ENCODE data around the gene ZNF500. TPM values are rescaled to one million over a fixed set of nuclear protein-coding genes. Genes with fewer than 3 reads are reported as not detected.

The ZNF500 gene
- total RNA-seq, 1 experiment from 2014 or later: 29.2 TPM

DNA sequence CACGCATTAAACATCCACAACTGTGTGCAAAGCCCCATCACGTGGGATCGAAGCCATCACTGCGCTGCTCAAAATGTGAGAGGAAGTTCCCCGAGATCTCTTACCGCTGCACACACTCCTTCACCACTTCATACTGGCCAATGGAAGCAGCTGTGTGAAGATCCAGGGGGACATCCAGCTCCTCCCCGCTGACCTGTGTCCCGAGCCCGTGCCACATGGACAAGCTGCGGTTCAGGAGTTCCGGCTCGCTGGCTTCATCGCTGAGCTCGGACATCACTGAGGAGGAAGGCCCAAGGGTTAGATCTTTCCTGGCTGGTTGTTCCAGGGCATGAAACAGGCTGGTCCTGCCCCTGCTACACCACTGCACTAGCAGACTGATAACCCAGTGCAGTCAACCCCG, 37.1 kb downstream of the ZNF500 start:
- Histone ChIP-seq H3K36me3 (ENCODE audit: low read depth) (peaks cover 8% of the 10 kb centered on the region), H3F3A (ENCODE audit: insufficient read depth, low read depth) (peaks cover 14% of the 10 kb centered on the region), H3K27ac (no peak overlapping the region), H3K79me2 (ENCODE audit: low read depth) (peaks cover 21% of the 10 kb centered on the region), H3K4me2 (no peak overlapping the region), H2AFZ (no peak overlapping the region), H4K20me1 (ENCODE audit: insufficient read depth) (0 out of 2 replicates have a peak, but pooled peaks cover 3% of the 10 kb centered on the region), H3K4me1 (replicated peaks; ENCODE audit: insufficient read depth) (peaks cover 4% of the 10 kb centered on the region), H3K4me3 (no peak overlapping the region), H3K27me3 (ENCODE audit: insufficient read depth, low read depth) (no peaks in the 10 kb centered on the region), H3K9me2 (ENCODE audit: insufficient read depth) (no peaks in the 10 kb centered on the region), H3K9me3 (ENCODE audit: insufficient read depth, low read depth) (no peaks in the 10 kb centered on the region)
- no peak for DNase-seq
- intact Hi-C loops (cut with micrococcal nuclease; ENCODE audit: unreplicated experiment): loop anchor here (5.0 kb wide), 1 partner anchor 227 kb away; the partner anchor contains the start of gene SEC14L5
- CTCF ChIA-PET: no interaction called here
- POLR2A ChIA-PET (ENCODE audit: unreplicated experiment): no interaction called here
- no TSS peak for BruUV-seq (replicated peaks)
- TF ChIP-seq, protein P1, sequence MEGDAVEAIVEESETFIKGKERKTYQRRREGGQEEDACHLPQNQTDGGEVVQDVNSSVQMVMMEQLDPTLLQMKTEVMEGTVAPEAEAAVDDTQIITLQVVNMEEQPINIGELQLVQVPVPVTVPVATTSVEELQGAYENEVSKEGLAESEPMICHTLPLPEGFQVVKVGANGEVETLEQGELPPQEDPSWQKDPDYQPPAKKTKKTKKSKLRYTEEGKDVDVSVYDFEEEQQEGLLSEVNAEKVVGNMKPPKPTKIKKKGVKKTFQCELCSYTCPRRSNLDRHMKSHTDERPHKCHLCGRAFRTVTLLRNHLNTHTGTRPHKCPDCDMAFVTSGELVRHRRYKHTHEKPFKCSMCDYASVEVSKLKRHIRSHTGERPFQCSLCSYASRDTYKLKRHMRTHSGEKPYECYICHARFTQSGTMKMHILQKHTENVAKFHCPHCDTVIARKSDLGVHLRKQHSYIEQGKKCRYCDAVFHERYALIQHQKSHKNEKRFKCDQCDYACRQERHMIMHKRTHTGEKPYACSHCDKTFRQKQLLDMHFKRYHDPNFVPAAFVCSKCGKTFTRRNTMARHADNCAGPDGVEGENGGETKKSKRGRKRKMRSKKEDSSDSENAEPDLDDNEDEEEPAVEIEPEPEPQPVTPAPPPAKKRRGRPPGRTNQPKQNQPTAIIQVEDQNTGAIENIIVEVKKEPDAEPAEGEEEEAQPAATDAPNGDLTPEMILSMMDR (conservative IDR thresholded peaks at IDR 0.05): no peak
- no peak for TF ChIP-seq EZH2 (IDR thresholded peaks at IDR 0.05; ENCODE audit: low read depth)

DNA sequence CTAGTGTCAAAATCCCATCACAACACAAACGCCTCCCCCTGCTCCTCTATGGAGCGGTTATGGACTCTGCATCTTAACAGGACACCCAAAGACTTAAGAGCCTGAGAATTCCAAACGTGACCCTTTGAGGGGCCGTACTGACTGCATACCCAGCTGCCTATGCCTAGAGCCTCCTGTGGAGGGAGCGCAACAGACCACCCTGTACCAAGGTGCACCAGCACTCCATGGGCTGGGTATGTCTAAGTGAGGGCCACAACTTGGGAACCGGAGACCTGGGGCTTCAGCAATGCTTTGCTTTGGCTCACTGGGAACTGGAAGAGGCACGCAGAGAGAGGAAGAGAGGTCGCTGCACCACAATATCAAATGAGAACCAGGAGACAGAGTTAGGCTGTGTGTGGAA, 38.3 kb downstream of the ZNF500 start:
- Histone ChIP-seq H3K79me2 (ENCODE audit: low read depth) (peaks cover 19% of the 10 kb centered on the region), H3K27ac (no peak overlapping the region), H3K4me1 (replicated peaks; ENCODE audit: insufficient read depth) (peaks cover 4% of the 10 kb centered on the region), H3K9me2 (ENCODE audit: insufficient read depth) (no peaks in the 10 kb centered on the region), H3K4me3 (no peak overlapping the region), H3K27me3 (ENCODE audit: insufficient read depth, low read depth) (no peaks in the 10 kb centered on the region), H3K36me3 (ENCODE audit: low read depth) (peaks cover 8% of the 10 kb centered on the region), H3K4me2 (no peak overlapping the region), H3F3A (ENCODE audit: insufficient read depth, low read depth) (peaks cover 5% of the 10 kb centered on the region; the same call in 1 of the 2 replicates), H3K9me3 (ENCODE audit: insufficient read depth, low read depth) (no peaks in the 10 kb centered on the region), H4K20me1 (ENCODE audit: insufficient read depth) (0 out of 2 replicates have a peak, but pooled peaks cover 3% of the 10 kb centered on the region), H2AFZ (no peak overlapping the region)
- DNase-seq: no peak
- BruUV-seq (replicated peaks): no TSS peak
- CTCF ChIA-PET: no interaction called here
- intact Hi-C loops (cut with micrococcal nuclease; ENCODE audit: unreplicated experiment): no loop called here
- TF ChIP-seq EZH2 (IDR thresholded peaks at IDR 0.05; ENCODE audit: low read depth): no peak
- TF ChIP-seq, protein P1 (conservative IDR thresholded peaks at IDR 0.05): no peak
- POLR2A ChIA-PET (ENCODE audit: unreplicated experiment): no interaction called here

DNA sequence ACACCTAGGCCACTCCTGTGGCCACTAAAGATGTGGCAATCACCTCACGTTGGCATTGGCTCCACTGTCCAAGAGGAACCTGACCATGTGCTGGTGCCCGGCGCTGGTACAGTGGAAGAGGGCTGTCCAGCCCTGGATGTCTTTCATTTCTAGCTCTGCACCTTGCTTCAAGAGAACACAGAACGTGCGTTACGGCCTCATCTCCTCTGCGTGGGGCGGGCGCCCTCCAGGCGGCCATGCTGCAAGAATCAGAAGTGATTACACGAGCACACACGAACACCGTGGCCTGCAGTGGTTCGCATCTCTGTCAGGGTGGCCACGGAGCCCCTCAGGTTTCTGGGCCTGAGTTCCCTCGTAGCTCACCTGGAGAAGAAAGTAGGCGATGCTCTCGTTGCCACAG, 40.3 kb downstream of the ZNF500 start:
- no peaks in the 10 kb centered on the region; the same call in 1 of the 2 replicates for H3K79me2 ChIP-seq (ENCODE audit: low read depth)
- H3K27ac ChIP-seq: no peak overlapping the region
- no peak overlapping the region for H3K4me3 ChIP-seq
- peaks cover 4% of the 10 kb centered on the region; the same call in 1 of the 2 replicates for H3F3A ChIP-seq (ENCODE audit: insufficient read depth, low read depth)
- POLR2A ChIA-PET (ENCODE audit: unreplicated experiment): no interaction called here
- H4K20me1 ChIP-seq (ENCODE audit: insufficient read depth): 0 out of 2 replicates have a peak, but pooled peaks cover 3% of the 10 kb centered on the region
- H3K36me3 ChIP-seq (ENCODE audit: low read depth): peaks cover 8% of the 10 kb centered on the region
- no peaks in the 10 kb centered on the region for H3K9me2 ChIP-seq (ENCODE audit: insufficient read depth)
- intact Hi-C loops (cut with micrococcal nuclease; ENCODE audit: unreplicated experiment): no loop called here
- H3K27me3 ChIP-seq (ENCODE audit: insufficient read depth, low read depth): no peaks in the 10 kb centered on the region
- BruUV-seq (replicated peaks): no TSS peak
- no peak overlapping the region for H2AFZ ChIP-seq
- no peak for TF ChIP-seq EZH2 (IDR thresholded peaks at IDR 0.05; ENCODE audit: low read depth)
- TF ChIP-seq, protein P1 (conservative IDR thresholded peaks at IDR 0.05): no peak
- DNase-seq: no peak
- CTCF ChIA-PET: no interaction called here
- H3K4me1 ChIP-seq (replicated peaks; ENCODE audit: insufficient read depth): no peaks in the 10 kb centered on the region
- H3K9me3 ChIP-seq (ENCODE audit: insufficient read depth, low read depth): no peaks in the 10 kb centered on the region
- H3K4me2 ChIP-seq: no peak overlapping the region
